GM23338 (cell line): ENCODE results near the gene SV2C. TPM values are rescaled to one million over a fixed set of nuclear protein-coding genes. Genes with fewer than 3 reads are reported as not detected.

Source experiments
- ATAC-seq: fragments of 200-7000 bp; cut with Tn5 transposase; 3 replicates; pipeline ENCODE4 v1.9.1; 2020
- DNase-seq: peaks from one replicate; pipeline ENCODE4 v3.0.0-alpha.2; 2015; ENCODE audit warnings: low spot score
- H2AFZ ChIP-seq: fragments of 200-600 bp; sonication (generic); 2 replicates; pipeline ENCODE4 v1.8.0; 2016; ENCODE audit warnings: antibody characterized with exemption, mild to moderate bottlenecking, moderate library complexity
- H3F3A ChIP-seq: fragments of 200-600 bp; sonication (generic); replicated peaks from 2 replicates; pipeline ENCODE4 v1.8.0; 2017; ENCODE audit warnings: antibody characterized with exemption, mixed run types, low read depth
- H3K27ac ChIP-seq: fragments of 200-600 bp; sonication (generic); 2 replicates; pipeline ENCODE4 v1.6.1; 2016; ENCODE audit warnings: low read depth
- H3K27me3 ChIP-seq: fragments of 200-600 bp; sonication (generic); 2 replicates; pipeline ENCODE4 v1.8.0; 2016; ENCODE audit warnings: mild to moderate bottlenecking, mixed run types, moderate library complexity; ENCODE audit not compliant: insufficient read depth
- H3K36me3 ChIP-seq: fragments of 200-600 bp; sonication (generic); 2 replicates; pipeline ENCODE4 v1.8.0; 2016; ENCODE audit warnings: mild to moderate bottlenecking; ENCODE audit not compliant: insufficient read depth
- H3K4me1 ChIP-seq: fragments of 200-600 bp; sonication (generic); 2 replicates; pipeline ENCODE4 v1.8.0; 2016; ENCODE audit warnings: mild to moderate bottlenecking, moderate library complexity; ENCODE audit not compliant: insufficient read depth
- H3K4me2 ChIP-seq: fragments of 200-600 bp; sonication (generic); 2 replicates; pipeline ENCODE4 v1.7.1; 2017; ENCODE audit warnings: mixed run types
- H3K4me3 ChIP-seq: fragments of 200-600 bp; sonication (generic); 2 replicates; pipeline ENCODE4 v1.6.1; 2016; ENCODE audit warnings: mixed run types
- H3K79me2 ChIP-seq: fragments of 200-600 bp; sonication (generic); replicated peaks from 2 replicates; pipeline ENCODE4 v1.8.0; 2017; ENCODE audit warnings: mild to moderate bottlenecking; ENCODE audit not compliant: insufficient read depth
- H3K9me2 ChIP-seq: fragments of 200-600 bp; sonication (generic); 2 replicates; pipeline ENCODE4 v1.8.0; 2017; ENCODE audit not compliant: insufficient read depth
- H4K20me1 ChIP-seq: fragments of 200-600 bp; sonication (generic); replicated peaks from 2 replicates; pipeline ENCODE4 v1.8.0; 2017; ENCODE audit warnings: mild to moderate bottlenecking; ENCODE audit not compliant: insufficient read depth
- H3K27ac Mint-ChIP-seq: 2 replicates; pipeline ENCODE4 v1.8.0; 2020; ENCODE audit warnings: inconsistent platforms, mild to moderate bottlenecking, moderate library complexity, mixed read lengths
- H3K27me3 Mint-ChIP-seq: 3 replicates; pipeline ENCODE4 v1.8.0; 2022; ENCODE audit warnings: low read depth, mild to moderate bottlenecking, moderate library complexity, mixed read lengths, inconsistent platforms; ENCODE audit not compliant: insufficient read depth, poor library complexity
- H3K36me3 Mint-ChIP-seq: 3 replicates; pipeline ENCODE4 v1.8.0; 2021; ENCODE audit warnings: low read depth, mild to moderate bottlenecking, inconsistent platforms, moderate library complexity, mixed read lengths
- H3K4me1 Mint-ChIP-seq: 3 replicates; pipeline ENCODE4 v1.8.0; 2020; ENCODE audit warnings: mild to moderate bottlenecking, inconsistent platforms, mixed read lengths
- H3K4me3 Mint-ChIP-seq: 3 replicates; pipeline ENCODE4 v1.8.0; 2021; ENCODE audit warnings: moderate library complexity, mild to moderate bottlenecking, inconsistent platforms, mixed read lengths
- H3K9me3 Mint-ChIP-seq: 3 replicates; pipeline ENCODE4 v1.8.0; 2020; ENCODE audit warnings: moderate library complexity, mild to moderate bottlenecking, inconsistent platforms, mixed read lengths
- CTCF ChIP-seq, 2 experiments: fragments of 200-600 bp in 1 of 2; sonication (generic) in 1 of 2; conservative IDR thresholded peaks; 2 replicates each; pipeline versions ENCODE4 v1.5.1 to v1.6.1; 2016 to 2017; ENCODE audit warnings: antibody characterized with exemption in 2 of 2, low read depth in 2 of 2, mild to moderate bottlenecking in 2 of 2, moderate library complexity in 1 of 2
- EZH2 ChIP-seq: fragments of 200-600 bp; sonication (generic); IDR thresholded peaks from one replicate; pipeline ENCODE4 v1.8.0; 2017; ENCODE audit warnings: antibody characterized with exemption, mild to moderate bottlenecking, low read depth; ENCODE audit not compliant: unreplicated experiment
- EZH2phosphoT487 ChIP-seq: fragments of 200-600 bp; sonication (generic); IDR thresholded peaks from one replicate; pipeline ENCODE4 v1.8.1; 2018; ENCODE audit warnings: antibody characterized with exemption; ENCODE audit not compliant: unreplicated experiment
- JUNB ChIP-seq: IDR thresholded peaks from one replicate; pipeline ENCODE4 v1.6.1; 2016; ENCODE audit warnings: antibody characterized with exemption; ENCODE audit not compliant: unreplicated experiment
- POLR2AphosphoS5 ChIP-seq: IDR thresholded peaks from 2 replicates; pipeline ENCODE4 v1.6.1; 2016; ENCODE audit warnings: antibody characterized with exemption, low read depth
- REST ChIP-seq: IDR thresholded peaks from one replicate; pipeline ENCODE4 v1.6.1; 2018; ENCODE audit warnings: antibody characterized with exemption; ENCODE audit not compliant: unreplicated experiment
- STAT1 ChIP-seq: IDR thresholded peaks from one replicate; pipeline ENCODE4 v1.6.1; 2016; ENCODE audit warnings: antibody characterized with exemption; ENCODE audit not compliant: unreplicated experiment
- ZNF114 ChIP-seq: fragments of 250-450 bp; sonication (Bioruptor Pico); IDR thresholded peaks from 2 replicates; pipeline ENCODE4 v1.5.0; 2020; ENCODE audit warnings: mild to moderate bottlenecking, moderate library complexity
- ZNF331 ChIP-seq: fragments of 250-450 bp; sonication (Bioruptor Pico); IDR thresholded peaks from 2 replicates; pipeline ENCODE4 v1.5.0; 2020; ENCODE audit warnings: low read depth, mild to moderate bottlenecking, moderate library complexity
- ZNF462 ChIP-seq: fragments of 250-450 bp; sonication (Bioruptor Pico); IDR thresholded peaks from 2 replicates; pipeline ENCODE4 v1.5.0; 2020; ENCODE audit warnings: mild to moderate bottlenecking, moderate library complexity
- polyA plus RNA-seq: library from polyadenylated mRNA; unstranded; fragments of >200 nt; fragmentation: Nextera tagmentation; extraction: Ambion mirVana; gene quantifications from 2 replicates; pipeline ENCODE4 v1.2.1, GENCODE V29; 2016
- total RNA-seq: library from RNA; depleted of rRNA; stranded (reverse); fragments of >200 nt; shearing (Covaris generic); gene quantifications from 2 replicates; pipeline ENCODE4 v1.2.3, GENCODE V29; 2014

The SV2C gene
- total and polyA plus RNA-seq, 2 experiments from 2014 or later = 0.05 to 0.07 TPM

GRCh38 chr5:76177978-76178377, 94.8 kb downstream of the SV2C start (continued):
- TF ChIP-seq JUNB (no peak), EZH2phosphoT487 (no peak), STAT1 (no peak), REST (no peak), EZH2 (no peak), ZNF114 (CRISPR knock-in tag) (no peak)

GRCh38 chr5:76178913-76179312, 95.7 kb downstream of the SV2C start:
- Histone ChIP-seq H3K27ac (no peak overlapping the region), H3K36me3 (no peaks in the 10 kb centered on the region), H3K27me3 (no peaks in the 10 kb centered on the region), H3K4me3 (no peak overlapping the region), H4K20me1 (no peaks in the 10 kb centered on the region), H3K4me1 (no peaks in the 10 kb centered on the region), H3K9me2 (peaks cover 6% of the 10 kb centered on the region; the same call in 1 of the 2 replicates), H3F3A (no peaks in the 10 kb centered on the region), H3K79me2 (no peaks in the 10 kb centered on the region), H2AFZ (no peak overlapping the region), H3K4me2 (no peak overlapping the region)
- H3K9me3 Mint-ChIP-seq = peaks cover 3% of the 10 kb centered on the region; the same call in 2 of the 3 replicates
- no peak overlapping the region for H3K27ac Mint-ChIP-seq
- no peak for DNase-seq
- no peak for ATAC-seq
- H3K27me3 Mint-ChIP-seq = no peaks in the 10 kb centered on the region
- no peak for TF ChIP-seq ZNF462 (CRISPR knock-in tag)
- no peak for TF ChIP-seq STAT1
- no peak for TF ChIP-seq ZNF331 (CRISPR knock-in tag)
- TF ChIP-seq JUNB = no peak
- no peak for TF ChIP-seq ZNF114 (CRISPR knock-in tag)
- no peak for TF ChIP-seq CTCF (conservative IDR thresholded peaks at IDR 0.05; ENCODE audit: low read depth in 2 of 2)
- TF ChIP-seq POLR2AphosphoS5 = no peak
- TF ChIP-seq EZH2 = no peak
- no peak overlapping the region for H3K4me3 Mint-ChIP-seq
- H3K4me1 Mint-ChIP-seq = peaks cover 14% of the 10 kb centered on the region
- H3K36me3 Mint-ChIP-seq = no peaks in the 10 kb centered on the region; the same call in 2 of the 3 replicates
